ENCODE data around the gene SMIM10L2A. TPM values are rescaled to one million over a fixed set of nuclear protein-coding genes. Genes with fewer than 3 reads are reported as not detected.

SMIM10L2A gene
- total RNA-seq, 5 donors from 2014 or later (not counting 1 experiment from before 2014, with no cell fraction given) = 1.4 to 3.3 (median 2.6) TPM

- 95% methylated on average over 31 of the region's 49 CpGs for WGBS (ENCODE audit: insufficient coverage)
- H3K9me3 Mint-ChIP-seq = peaks cover 7 to 9% (median 8%) of the 10 kb centered on the region in 3 donors
- no peak for DNase-seq
- ChIA-PET CTCF (interaction anchor here in 1 of 2 donors (0.5 kb wide), 1 partner anchor 13 kb away, joined by 4 read pairs; no protein-coding TSS in a partner anchor), POLR2A (no interaction called here)
- no peaks in the 10 kb centered on the region for H3K36me3 Mint-ChIP-seq
- Histone ChIP-seq H3K27me3 (replicated peaks in 1 of 2; ENCODE audit: control insufficient read depth in 2 of 2, extremely low read depth in 1 of 2, insufficient read depth in 2 of 2, low read length in 1 of 2) (no peaks in the 10 kb centered on the region), H3K36me3 (ENCODE audit: control insufficient read depth in 2 of 2, extremely low read depth in 1 of 2, insufficient read depth in 1 of 2, low read length in 1 of 2) (no peaks in the 10 kb centered on the region), H3K4me3 (ENCODE audit: control insufficient read depth in 1 of 2, extremely low read depth in 1 of 2, low read length in 1 of 2) (no peak overlapping the region), H3K4me1 (ENCODE audit: control insufficient read depth in 1 of 2, extremely low read depth in 1 of 2, insufficient read depth in 2 of 2, low read length in 2 of 2) (no peaks in the 10 kb centered on the region), H3K9me3 (peaks cover 2% of the 10 kb centered on the region), H3K27ac (ENCODE audit: low read length) (no peak overlapping the region)
- no peak overlapping the region for H3K4me3 Mint-ChIP-seq
- no peak for ATAC-seq (replicated peaks in 1 of 4)
- peaks cover 2 to 11% of the 10 kb centered on the region in 2 donors for H3K27me3 Mint-ChIP-seq
- no peaks in the 10 kb centered on the region for H3K4me1 Mint-ChIP-seq
- no peak overlapping the region for H3K27ac Mint-ChIP-seq
Measured at GRCh38 chrX:135434258-135435138, 12.8 kb downstream of the SMIM10L2A start.

GRCh38 chrX:135435139-135435922 is 13.6 kb downstream of the SMIM10L2A start:
- WGBS (ENCODE audit: insufficient coverage) = 94% methylated on average over 25 of the region's 31 CpGs
- Histone ChIP-seq H3K27ac (ENCODE audit: low read length) (no peak overlapping the region), H3K36me3 (ENCODE audit: control insufficient read depth in 2 of 2, extremely low read depth in 1 of 2, insufficient read depth in 1 of 2, low read length in 1 of 2) (no peaks in the 10 kb centered on the region), H3K4me1 (ENCODE audit: control insufficient read depth in 1 of 2, extremely low read depth in 1 of 2, insufficient read depth in 2 of 2, low read length in 2 of 2) (no peaks in the 10 kb centered on the region), H3K27me3 (replicated peaks in 1 of 2; ENCODE audit: control insufficient read depth in 2 of 2, extremely low read depth in 1 of 2, insufficient read depth in 2 of 2, low read length in 1 of 2) (no peaks in the 10 kb centered on the region), H3K9me3 (peaks cover 2% of the 10 kb centered on the region), H3K4me3 (ENCODE audit: control insufficient read depth in 1 of 2, extremely low read depth in 1 of 2, low read length in 1 of 2) (no peak overlapping the region)
- DNase-seq (no peak), ATAC-seq (replicated peaks in 1 of 4) (no peak)
- no peak overlapping the region for H3K4me3 Mint-ChIP-seq
- H3K36me3 Mint-ChIP-seq = no peaks in the 10 kb centered on the region
- H3K27me3 Mint-ChIP-seq = peaks cover 2 to 11% of the 10 kb centered on the region in 2 donors
- no peaks in the 10 kb centered on the region for H3K4me1 Mint-ChIP-seq
- CTCF ChIA-PET = interaction anchor here in 1 of 2 donors (0.5 kb wide), 1 partner anchor 13 kb away, joined by 4 read pairs; no protein-coding TSS in a partner anchor
- no peak overlapping the region for H3K27ac Mint-ChIP-seq
- POLR2A ChIA-PET = no interaction called here
- H3K9me3 Mint-ChIP-seq = peaks cover 7 to 9% (median 8%) of the 10 kb centered on the region in 3 donors

- no peaks in the 10 kb centered on the region for H3K4me1 Mint-ChIP-seq
- Histone ChIP-seq H3K9me3 (peaks cover 2% of the 10 kb centered on the region), H3K4me3 (ENCODE audit: control insufficient read depth in 1 of 2, extremely low read depth in 1 of 2, low read length in 1 of 2) (no peak overlapping the region), H3K36me3 (ENCODE audit: control insufficient read depth in 2 of 2, extremely low read depth in 1 of 2, insufficient read depth in 1 of 2, low read length in 1 of 2) (no peaks in the 10 kb centered on the region), H3K27me3 (replicated peaks in 1 of 2; ENCODE audit: control insufficient read depth in 2 of 2, extremely low read depth in 1 of 2, insufficient read depth in 2 of 2, low read length in 1 of 2) (no peaks in the 10 kb centered on the region), H3K4me1 (ENCODE audit: control insufficient read depth in 1 of 2, extremely low read depth in 1 of 2, insufficient read depth in 2 of 2, low read length in 2 of 2) (no peaks in the 10 kb centered on the region), H3K27ac (ENCODE audit: low read length) (no peak overlapping the region)
- CTCF ChIA-PET = no interaction called here
- no peak overlapping the region for H3K27ac Mint-ChIP-seq
- DNase-seq (no peak), ATAC-seq (replicated peaks in 1 of 4) (no peak)
- POLR2A ChIA-PET = no interaction called here
- no peak overlapping the region for H3K4me3 Mint-ChIP-seq
- H3K36me3 Mint-ChIP-seq = no peaks in the 10 kb centered on the region
- H3K9me3 Mint-ChIP-seq = peaks cover 6 to 9% (median 8%) of the 10 kb centered on the region in 3 donors
- WGBS (ENCODE audit: insufficient coverage) = 84% methylated on average over 12 of the region's 23 CpGs
- H3K27me3 Mint-ChIP-seq = peaks cover 2 to 10% of the 10 kb centered on the region in 2 donors
Measured at GRCh38 chrX:135435933-135436332, 14.2 kb downstream of the SMIM10L2A start.

GRCh38 chrX:135436456-135436855 is 14.7 kb downstream of the SMIM10L2A start:
- Mint-ChIP-seq H3K36me3 (no peaks in the 10 kb centered on the region), H3K4me3 (no peak overlapping the region), H3K27ac (no peak overlapping the region), H3K9me3 (peaks cover 3% of the 10 kb centered on the region in 3 donors), H3K4me1 (no peaks in the 10 kb centered on the region), H3K27me3 (peaks cover 2 to 5% of the 10 kb centered on the region in 2 donors)
- Histone ChIP-seq H3K4me1 (ENCODE audit: control insufficient read depth in 1 of 2, extremely low read depth in 1 of 2, insufficient read depth in 2 of 2, low read length in 2 of 2) (no peaks in the 10 kb centered on the region), H3K9me3 (no peaks in the 10 kb centered on the region), H3K36me3 (ENCODE audit: control insufficient read depth in 2 of 2, extremely low read depth in 1 of 2, insufficient read depth in 1 of 2, low read length in 1 of 2) (no peaks in the 10 kb centered on the region), H3K27ac (ENCODE audit: low read length) (no peak overlapping the region), H3K27me3 (replicated peaks in 1 of 2; ENCODE audit: control insufficient read depth in 2 of 2, extremely low read depth in 1 of 2, insufficient read depth in 2 of 2, low read length in 1 of 2) (no peaks in the 10 kb centered on the region), H3K4me3 (ENCODE audit: control insufficient read depth in 1 of 2, extremely low read depth in 1 of 2, low read length in 1 of 2) (no peak overlapping the region)
- ATAC-seq (replicated peaks in 1 of 4) (no peak), DNase-seq (no peak)
- ChIA-PET POLR2A (no interaction called here), CTCF (no interaction called here)
- 86% methylated on average over 24 of the region's 32 CpGs for WGBS (ENCODE audit: insufficient coverage)

GRCh38 chrX:135436966-135437866 is 15.5 kb downstream of the SMIM10L2A start:
- no peaks in the 10 kb centered on the region for H3K9me3 ChIP-seq
- ChIA-PET CTCF (no interaction called here), POLR2A (no interaction called here)
- Mint-ChIP-seq H3K36me3 (no peaks in the 10 kb centered on the region), H3K9me3 (no peaks in the 10 kb centered on the region), H3K4me3 (no peak overlapping the region), H3K27ac (no peak overlapping the region), H3K27me3 (peaks cover 2 to 3% of the 10 kb centered on the region in 2 donors), H3K4me1 (no peaks in the 10 kb centered on the region)
- no peaks in the 10 kb centered on the region for H3K4me1 ChIP-seq (ENCODE audit: control insufficient read depth in 1 of 2, extremely low read depth in 1 of 2, insufficient read depth in 2 of 2, low read length in 2 of 2)
- peaks cover 0 to 2% of the 10 kb centered on the region in 2 experiments for H3K27me3 ChIP-seq (replicated peaks in 1 of 2; ENCODE audit: control insufficient read depth in 2 of 2, extremely low read depth in 1 of 2, insufficient read depth in 2 of 2, low read length in 1 of 2)
- no peak for ATAC-seq (replicated peaks in 1 of 4)
- WGBS (ENCODE audit: insufficient coverage) = 97% methylated on average over 20 of the region's 49 CpGs
- H3K36me3 ChIP-seq (ENCODE audit: control insufficient read depth in 2 of 2, extremely low read depth in 1 of 2, insufficient read depth in 1 of 2, low read length in 1 of 2) = no peaks in the 10 kb centered on the region
- DNase-seq = no peak
- H3K27ac ChIP-seq (ENCODE audit: low read length) = no peak overlapping the region
- H3K4me3 ChIP-seq (ENCODE audit: control insufficient read depth in 1 of 2, extremely low read depth in 1 of 2, low read length in 1 of 2) = no peak overlapping the region
